Measurements from ENCODE around the gene PTPRZ1. TPM values are rescaled to one million over a fixed set of nuclear protein-coding genes. Genes with fewer than 3 reads are reported as not detected.

PTPRZ1 gene
- total and polyA plus RNA-seq, 2 of the 8 experiments (the other 6 are each of a cell fraction or from before 2014, with no cell fraction given) = 112 to 135 TPM

DNA sequence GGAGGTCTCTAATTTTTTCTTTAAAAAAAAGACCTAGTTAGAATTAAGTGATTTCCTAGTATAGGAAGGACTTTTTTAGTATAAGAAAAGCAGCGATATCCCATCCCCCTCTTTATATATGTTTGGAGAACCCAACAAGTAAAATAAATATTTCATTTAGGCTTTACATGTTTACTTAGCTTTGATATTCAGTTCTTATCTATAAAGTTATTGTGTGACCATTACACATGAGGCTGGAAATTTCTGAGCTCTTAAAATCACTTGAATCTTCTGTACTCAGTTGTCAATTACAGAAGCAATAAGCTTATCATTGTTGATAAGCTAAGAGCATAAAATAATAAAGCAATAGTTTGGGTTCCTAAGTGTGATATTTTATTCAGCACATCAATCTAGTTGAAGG lies 181.4 kb downstream of the PTPRZ1 start:
- no peaks in the 10 kb centered on the region for H3K79me1 ChIP-seq (ENCODE audit: low read depth, low read length)
- peaks cover 0 to 3% (median 0%) of the 10 kb centered on the region in 4 experiments; a peak in 1 of 7 replicates for H3K4me1 ChIP-seq (replicated peaks in 1 of 4; ENCODE audit: control insufficient read depth in 3 of 4, insufficient read depth in 4 of 4, low read length in 3 of 4)
- no peak overlapping the region for H2BK12ac ChIP-seq (ENCODE audit: low read depth, low read length)
- H4K91ac ChIP-seq (replicated peaks; ENCODE audit: insufficient read length, low read length) = no peak overlapping the region
- no peak overlapping the region for H3K4me2 ChIP-seq (ENCODE audit: insufficient read depth in 1 of 2, low read depth in 2 of 2, low read length in 2 of 2)
- H4K20me1 ChIP-seq (replicated peaks in 1 of 2; ENCODE audit: control insufficient read depth in 1 of 2, insufficient read depth in 2 of 2, low read length in 2 of 2) = no peaks in the 10 kb centered on the region
- no peaks in the 10 kb centered on the region for H3K27me3 ChIP-seq (replicated peaks in 1 of 4; ENCODE audit: control insufficient read depth in 3 of 4, extremely low read depth in 1 of 4, insufficient read depth in 3 of 4, low read length in 3 of 4)
- peaks cover 16 to 53% (median 37%) of the 10 kb centered on the region in 4 experiments for H3K36me3 ChIP-seq (ENCODE audit: control insufficient read depth in 2 of 4, insufficient read depth in 4 of 4, low read length in 3 of 4)
- H2AK5ac ChIP-seq (ENCODE audit: low read depth, low read length) = no peak overlapping the region
- no peak overlapping the region for H2BK15ac ChIP-seq (ENCODE audit: low read length)
- no peak overlapping the region for H3K27ac ChIP-seq (ENCODE audit: low read depth, low read length)
- FAIRE-seq (no peak), DNase-seq (ENCODE audit: low read depth in 1 of 2, low spot score in 2 of 2) (no peak)
- no peak overlapping the region for H3K9ac ChIP-seq (replicated peaks in 1 of 4; ENCODE audit: extremely low read depth in 1 of 4, low read depth in 3 of 4, low read length in 3 of 4)
- H3K4me3 ChIP-seq (ENCODE audit: extremely low read depth in 1 of 4, insufficient read depth in 2 of 4, low read depth in 3 of 4, low read length in 4 of 4) = no peak overlapping the region
- H3K23ac ChIP-seq (ENCODE audit: insufficient read length) = no peak overlapping the region
- H4K8ac ChIP-seq (ENCODE audit: extremely low read depth, insufficient read depth, low read length) = no peak overlapping the region
- no peak overlapping the region for H3K56ac ChIP-seq (replicated peaks; ENCODE audit: insufficient read length, low read depth, low read length)
- no peak for TF ChIP-seq SP1 (IDR thresholded peaks at IDR 0.05; ENCODE audit: low read depth, low read length)
- TF ChIP-seq CEBPB (IDR thresholded peaks at IDR 0.05; ENCODE audit: low read depth, low read length) = no peak
- TF ChIP-seq ASH2L (IDR thresholded peaks at IDR 0.05; ENCODE audit: low read length) = no peak
- TF ChIP-seq, protein P1, sequence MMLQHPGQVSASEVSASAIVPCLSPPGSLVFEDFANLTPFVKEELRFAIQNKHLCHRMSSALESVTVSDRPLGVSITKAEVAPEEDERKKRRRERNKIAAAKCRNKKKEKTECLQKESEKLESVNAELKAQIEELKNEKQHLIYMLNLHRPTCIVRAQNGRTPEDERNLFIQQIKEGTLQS (IDR thresholded peaks at IDR 0.05; ENCODE audit: insufficient read depth, low read depth, low read length) = no peak
- TF ChIP-seq TCF12 (IDR thresholded peaks at IDR 0.05; ENCODE audit: low read depth, low read length) = no peak
- no peak for TF ChIP-seq EP300 (IDR thresholded peaks at IDR 0.05; ENCODE audit: borderline replicate concordance in 1 of 2, low read depth in 2 of 2, low read length in 2 of 2)
- no peak for TF ChIP-seq SIRT6 (IDR thresholded peaks at IDR 0.05; ENCODE audit: low read length)
- TF ChIP-seq, protein P2, sequence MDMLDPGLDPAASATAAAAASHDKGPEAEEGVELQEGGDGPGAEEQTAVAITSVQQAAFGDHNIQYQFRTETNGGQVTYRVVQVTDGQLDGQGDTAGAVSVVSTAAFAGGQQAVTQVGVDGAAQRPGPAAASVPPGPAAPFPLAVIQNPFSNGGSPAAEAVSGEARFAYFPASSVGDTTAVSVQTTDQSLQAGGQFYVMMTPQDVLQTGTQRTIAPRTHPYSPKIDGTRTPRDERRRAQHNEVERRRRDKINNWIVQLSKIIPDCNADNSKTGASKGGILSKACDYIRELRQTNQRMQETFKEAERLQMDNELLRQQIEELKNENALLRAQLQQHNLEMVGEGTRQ (IDR thresholded peaks at IDR 0.05; ENCODE audit: low read length) = no peak
- TF ChIP-seq SAP30 (IDR thresholded peaks at IDR 0.05; ENCODE audit: insufficient read depth, insufficient replicate concordance, low read length) = no peak
- no peak for TF ChIP-seq SRF (IDR thresholded peaks at IDR 0.05; ENCODE audit: low read depth, low read length)
- H3K79me2 ChIP-seq (ENCODE audit: control insufficient read depth in 1 of 2, insufficient read depth in 2 of 2, low read length in 2 of 2) = no peaks in the 10 kb centered on the region
- H3K18ac ChIP-seq (ENCODE audit: extremely low read depth, low read length) = no peak overlapping the region
- no peak overlapping the region for H2BK20ac ChIP-seq (ENCODE audit: low read length)
- no peak overlapping the region for H4K5ac ChIP-seq (ENCODE audit: insufficient read length, low read depth, low read length)
- 93% methylated on average over 1 of the region's 1 CpG; no CpG with 5 or more reads in 1 of the 2 experiments for WGBS, 2 experiments (ENCODE audit: extremely low coverage in 1 of 2, insufficient coverage in 1 of 2, insufficient read length in 1 of 2, insufficient replicate concordance in 2 of 2, low coverage in 1 of 2, low lambda C conversion rate in 2 of 2, missing lambda C conversion rate in 1 of 2)
- H3K9me3 ChIP-seq (ENCODE audit: insufficient read depth in 2 of 2, low read depth in 1 of 2, low read length in 1 of 2) = no peaks in the 10 kb centered on the region
- no peaks in the 10 kb centered on the region for H3K23me2 ChIP-seq (ENCODE audit: low read depth, low read length)
- CTCF ChIA-PET (ENCODE audit: partially characterized antibody) = no interaction called here
- POLR2A ChIA-PET (ENCODE audit: partially characterized antibody) = no interaction called here
- H2BK5ac ChIP-seq (ENCODE audit: low read depth, low read length) = no peak overlapping the region
- no peak overlapping the region for H2BK120ac ChIP-seq (replicated peaks; ENCODE audit: low read depth, low read length)
- H3K14ac ChIP-seq (ENCODE audit: insufficient read length) = no peak overlapping the region
- H2AFZ ChIP-seq (ENCODE audit: low read length) = no peak overlapping the region
- no peak overlapping the region for H3K4ac ChIP-seq (replicated peaks; ENCODE audit: insufficient read length, low read depth, low read length)

Data from H1 (cell line).